Measurements from ENCODE around the gene ARID5A. TPM values are rescaled to one million over a fixed set of nuclear protein-coding genes. Genes with fewer than 3 reads are reported as not detected.

The ARID5A gene
- total and polyA plus RNA-seq, 2 experiments from 2014 or later: 5.5 to 7.7 TPM

DNA sequence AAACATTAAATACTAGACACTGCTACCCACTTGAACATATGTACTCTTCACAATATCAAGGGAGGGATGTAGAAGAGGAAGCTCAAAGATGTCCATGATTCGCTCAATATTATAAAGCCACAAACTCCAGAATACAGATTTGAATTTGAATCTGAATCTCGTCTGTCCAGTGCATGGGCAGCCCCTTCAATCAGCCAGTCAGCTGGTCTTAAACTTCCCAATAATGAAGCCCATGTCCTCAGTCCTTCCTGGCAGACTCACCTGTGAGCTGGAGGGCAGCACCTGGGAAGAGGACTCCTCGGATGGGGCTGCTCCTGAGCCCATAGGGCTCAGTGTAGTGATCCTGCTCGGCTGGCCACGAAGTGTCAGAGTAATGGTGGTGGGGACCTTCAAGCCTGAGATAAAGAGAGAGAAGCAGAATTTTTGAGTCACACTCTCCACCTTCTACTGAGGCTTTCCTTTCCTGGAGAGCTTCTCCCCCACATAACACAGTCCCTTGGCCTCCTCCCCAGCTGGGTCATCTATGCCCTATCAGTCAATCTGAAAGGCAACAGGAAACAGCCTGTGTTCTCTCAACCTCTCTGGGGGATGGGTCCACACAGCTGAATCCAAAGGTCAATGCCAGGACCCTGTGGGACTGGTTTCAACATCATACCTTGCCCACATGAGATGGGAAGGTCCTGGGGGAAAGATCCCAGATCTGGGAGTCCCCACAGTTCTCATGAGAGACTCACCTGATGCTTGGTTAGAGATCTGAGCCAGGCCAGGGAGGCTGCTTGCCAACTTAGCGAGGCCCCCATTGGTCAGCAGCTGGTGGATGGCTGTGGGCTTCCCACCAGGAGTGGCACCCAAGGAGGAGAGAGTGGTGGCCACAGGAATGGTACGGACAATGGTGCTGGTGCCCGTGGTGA, 65.1 kb downstream of the ARID5A start:
- no peaks in the 10 kb centered on the region for H3K27me3 Mint-ChIP-seq (ENCODE audit: insufficient read depth, low read depth, poor library complexity)
- ATAC-seq (no peak), DNase-seq (ENCODE audit: low spot score) (no peak)
- peaks cover 74% of the 10 kb centered on the region for H3K36me3 Mint-ChIP-seq (ENCODE audit: low read depth)
- Histone ChIP-seq H3F3A (replicated peaks; ENCODE audit: low read depth) (no peaks in the 10 kb centered on the region), H3K4me3 (no peak overlapping the region), H3K4me1 (ENCODE audit: insufficient read depth) (no peaks in the 10 kb centered on the region), H2AFZ (no peak overlapping the region), H3K4me2 (no peak overlapping the region), H3K9me2 (ENCODE audit: insufficient read depth) (no peaks in the 10 kb centered on the region), H3K27ac (ENCODE audit: low read depth) (no peak overlapping the region), H3K79me2 (replicated peaks; ENCODE audit: insufficient read depth) (no peaks in the 10 kb centered on the region), H3K36me3 (ENCODE audit: insufficient read depth) (peaks cover 43% of the 10 kb centered on the region), H3K27me3 (ENCODE audit: insufficient read depth) (no peaks in the 10 kb centered on the region), H4K20me1 (replicated peaks; ENCODE audit: insufficient read depth) (peaks cover 5% of the 10 kb centered on the region; the same call in 1 of the 2 replicates)
- H3K9me3 Mint-ChIP-seq: no peaks in the 10 kb centered on the region
- H3K27ac Mint-ChIP-seq: no peak overlapping the region
- no peak for TF ChIP-seq NANOG (IDR thresholded peaks at IDR 0.05; ENCODE audit: borderline replicate concordance)
- TF ChIP-seq ZNF462 (CRISPR knock-in tag; IDR thresholded peaks at IDR 0.05): no peak
- no peak for TF ChIP-seq EZH2phosphoT487 (IDR thresholded peaks at IDR 0.05; ENCODE audit: unreplicated experiment)
- TF ChIP-seq, protein P1, sequence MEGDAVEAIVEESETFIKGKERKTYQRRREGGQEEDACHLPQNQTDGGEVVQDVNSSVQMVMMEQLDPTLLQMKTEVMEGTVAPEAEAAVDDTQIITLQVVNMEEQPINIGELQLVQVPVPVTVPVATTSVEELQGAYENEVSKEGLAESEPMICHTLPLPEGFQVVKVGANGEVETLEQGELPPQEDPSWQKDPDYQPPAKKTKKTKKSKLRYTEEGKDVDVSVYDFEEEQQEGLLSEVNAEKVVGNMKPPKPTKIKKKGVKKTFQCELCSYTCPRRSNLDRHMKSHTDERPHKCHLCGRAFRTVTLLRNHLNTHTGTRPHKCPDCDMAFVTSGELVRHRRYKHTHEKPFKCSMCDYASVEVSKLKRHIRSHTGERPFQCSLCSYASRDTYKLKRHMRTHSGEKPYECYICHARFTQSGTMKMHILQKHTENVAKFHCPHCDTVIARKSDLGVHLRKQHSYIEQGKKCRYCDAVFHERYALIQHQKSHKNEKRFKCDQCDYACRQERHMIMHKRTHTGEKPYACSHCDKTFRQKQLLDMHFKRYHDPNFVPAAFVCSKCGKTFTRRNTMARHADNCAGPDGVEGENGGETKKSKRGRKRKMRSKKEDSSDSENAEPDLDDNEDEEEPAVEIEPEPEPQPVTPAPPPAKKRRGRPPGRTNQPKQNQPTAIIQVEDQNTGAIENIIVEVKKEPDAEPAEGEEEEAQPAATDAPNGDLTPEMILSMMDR (conservative IDR thresholded peaks at IDR 0.05; ENCODE audit: low read depth in 2 of 2): no peak
- TF ChIP-seq EZH2 (IDR thresholded peaks at IDR 0.05; ENCODE audit: low read depth, unreplicated experiment): no peak
- no peak for TF ChIP-seq POLR2AphosphoS5 (IDR thresholded peaks at IDR 0.05; ENCODE audit: low read depth)
- TF ChIP-seq ETS1 (IDR thresholded peaks at IDR 0.05): no peak
- no peak for TF ChIP-seq JUNB (IDR thresholded peaks at IDR 0.05; ENCODE audit: unreplicated experiment)
- TF ChIP-seq ZNF114 (CRISPR knock-in tag; IDR thresholded peaks at IDR 0.05): no peak
- TF ChIP-seq, protein P2, sequence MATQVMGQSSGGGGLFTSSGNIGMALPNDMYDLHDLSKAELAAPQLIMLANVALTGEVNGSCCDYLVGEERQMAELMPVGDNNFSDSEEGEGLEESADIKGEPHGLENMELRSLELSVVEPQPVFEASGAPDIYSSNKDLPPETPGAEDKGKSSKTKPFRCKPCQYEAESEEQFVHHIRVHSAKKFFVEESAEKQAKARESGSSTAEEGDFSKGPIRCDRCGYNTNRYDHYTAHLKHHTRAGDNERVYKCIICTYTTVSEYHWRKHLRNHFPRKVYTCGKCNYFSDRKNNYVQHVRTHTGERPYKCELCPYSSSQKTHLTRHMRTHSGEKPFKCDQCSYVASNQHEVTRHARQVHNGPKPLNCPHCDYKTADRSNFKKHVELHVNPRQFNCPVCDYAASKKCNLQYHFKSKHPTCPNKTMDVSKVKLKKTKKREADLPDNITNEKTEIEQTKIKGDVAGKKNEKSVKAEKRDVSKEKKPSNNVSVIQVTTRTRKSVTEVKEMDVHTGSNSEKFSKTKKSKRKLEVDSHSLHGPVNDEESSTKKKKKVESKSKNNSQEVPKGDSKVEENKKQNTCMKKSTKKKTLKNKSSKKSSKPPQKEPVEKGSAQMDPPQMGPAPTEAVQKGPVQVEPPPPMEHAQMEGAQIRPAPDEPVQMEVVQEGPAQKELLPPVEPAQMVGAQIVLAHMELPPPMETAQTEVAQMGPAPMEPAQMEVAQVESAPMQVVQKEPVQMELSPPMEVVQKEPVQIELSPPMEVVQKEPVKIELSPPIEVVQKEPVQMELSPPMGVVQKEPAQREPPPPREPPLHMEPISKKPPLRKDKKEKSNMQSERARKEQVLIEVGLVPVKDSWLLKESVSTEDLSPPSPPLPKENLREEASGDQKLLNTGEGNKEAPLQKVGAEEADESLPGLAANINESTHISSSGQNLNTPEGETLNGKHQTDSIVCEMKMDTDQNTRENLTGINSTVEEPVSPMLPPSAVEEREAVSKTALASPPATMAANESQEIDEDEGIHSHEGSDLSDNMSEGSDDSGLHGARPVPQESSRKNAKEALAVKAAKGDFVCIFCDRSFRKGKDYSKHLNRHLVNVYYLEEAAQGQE (IDR thresholded peaks at IDR 0.05; ENCODE audit: unreplicated experiment): no peak
- TF ChIP-seq ZNF331 (CRISPR knock-in tag; IDR thresholded peaks at IDR 0.05; ENCODE audit: low read depth): no peak
- no peak for TF ChIP-seq CREB1 (CRISPR knock-in tag; IDR thresholded peaks at IDR 0.05; ENCODE audit: low read depth)
- TF ChIP-seq STAT1 (IDR thresholded peaks at IDR 0.05; ENCODE audit: unreplicated experiment): no peak
- no peak overlapping the region for H3K4me3 Mint-ChIP-seq
- H3K4me1 Mint-ChIP-seq: no peaks in the 10 kb centered on the region
